ENCODE measurements around the gene PKP3.
"Not testable (repeated sequence)": the region's sequence is repeated elsewhere in the genome, so short reads cannot be mapped to it uniquely, and the experiment has no call there.

PKP3 gene

DNA sequence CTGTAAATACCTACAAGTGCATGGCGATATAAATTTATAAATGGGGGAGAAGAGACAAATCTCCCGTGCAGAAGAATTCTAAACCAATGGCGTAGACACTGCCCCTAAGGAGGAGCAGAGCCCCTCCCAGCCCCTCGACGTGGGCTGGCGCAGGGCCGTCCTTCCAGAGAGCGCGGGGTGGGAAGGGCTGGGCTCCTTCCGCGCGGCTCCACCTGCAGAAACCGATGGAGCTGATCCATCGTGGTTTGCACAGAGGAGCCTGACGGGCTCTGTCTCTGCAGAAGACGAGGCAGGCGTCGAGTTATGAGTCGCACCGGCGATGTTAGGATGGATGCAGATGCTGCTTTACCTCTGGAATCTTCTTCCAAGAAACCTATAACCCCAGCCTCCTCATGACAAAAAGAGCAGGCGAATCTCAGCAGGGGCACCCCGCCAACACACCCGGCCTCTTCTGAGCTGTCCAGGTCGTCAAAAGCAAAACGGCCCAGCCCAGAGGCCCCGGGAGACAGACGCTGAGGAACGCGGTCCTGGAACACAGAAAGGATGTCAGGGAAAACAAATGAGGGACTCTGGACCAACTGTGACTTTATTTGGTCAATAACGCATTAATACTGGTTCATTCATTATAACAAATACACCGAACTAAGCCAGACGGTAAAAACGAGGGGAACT, 35.7 kb upstream of the PKP3 start:
- Mint-ChIP-seq H3K4me1 (ENCODE audit: low read depth) (peaks cover 25% of the 10 kb centered on the region), H3K4me3 (no peak overlapping the region), H3K27me3 (peaks cover 2% of the 10 kb centered on the region), H3K9me3 (ENCODE audit: low read depth) (no peaks in the 10 kb centered on the region), H3K27ac (no peak overlapping the region), H3K36me3 (no peaks in the 10 kb centered on the region)

GRCh38 chr11:359181-359714, 34.8 kb upstream of the PKP3 start:
- peak overlapping the region; percentile 89 for H3K27ac Mint-ChIP-seq
- no peaks in the 10 kb centered on the region for H3K9me3 Mint-ChIP-seq (ENCODE audit: low read depth)
- no peaks in the 10 kb centered on the region for H3K36me3 Mint-ChIP-seq
- H3K4me1 Mint-ChIP-seq (ENCODE audit: low read depth): peaks cover 17% of the 10 kb centered on the region
- peak overlapping the region; percentile 34 for H3K4me3 Mint-ChIP-seq
- peaks cover 2% of the 10 kb centered on the region for H3K27me3 Mint-ChIP-seq

- Mint-ChIP-seq H3K4me1 (ENCODE audit: low read depth) (peaks cover 6% of the 10 kb centered on the region), H3K9me3 (ENCODE audit: low read depth) (no peaks in the 10 kb centered on the region), H3K4me3 (no peak overlapping the region), H3K27me3 (peaks cover 2% of the 10 kb centered on the region), H3K27ac (no peak overlapping the region), H3K36me3 (no peaks in the 10 kb centered on the region)
Measured at GRCh38 chr11:360326-361280, 33.4 kb upstream of the PKP3 start.

DNA sequence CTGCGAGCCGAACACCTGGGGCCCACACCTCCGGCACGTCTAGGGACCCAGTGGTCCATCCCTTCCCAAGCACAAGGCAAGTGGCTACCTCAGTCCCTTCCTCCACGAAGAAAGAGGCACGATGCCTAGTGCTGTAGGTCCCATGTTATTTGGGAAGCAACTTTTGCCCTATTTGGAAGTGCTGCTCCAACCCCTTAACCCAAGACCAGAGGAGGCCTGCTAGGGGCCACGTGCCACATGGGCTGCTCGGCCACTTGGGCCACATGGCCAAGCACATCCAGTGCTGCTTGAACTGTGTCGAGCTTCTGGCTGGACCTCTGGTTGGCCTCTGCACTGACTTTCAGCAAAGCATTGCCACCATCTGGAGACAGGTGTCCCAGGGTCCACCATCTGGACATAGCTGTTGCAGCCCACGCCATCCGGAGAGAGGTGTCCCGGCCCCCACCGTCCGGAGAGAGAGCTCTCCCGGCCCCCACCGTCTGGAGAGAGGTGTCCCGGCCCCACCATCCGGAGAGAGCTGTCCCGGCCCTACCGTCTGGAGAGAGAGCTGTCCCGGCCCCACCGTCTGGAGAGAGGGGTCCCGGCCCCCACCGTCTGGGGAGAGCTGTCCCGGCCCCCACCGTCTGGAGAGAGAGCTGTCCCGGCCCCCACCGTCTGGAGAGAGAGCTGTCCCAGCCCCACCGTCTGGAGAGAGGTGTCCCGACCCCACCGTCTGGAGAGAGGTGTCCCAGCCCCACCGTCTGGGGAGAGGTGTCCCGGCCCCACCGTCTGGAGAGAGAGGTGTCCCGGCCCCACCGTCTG, 31.2 kb upstream of the PKP3 start:
- Mint-ChIP-seq H3K4me3 (no peak overlapping the region), H3K36me3 (no peaks in the 10 kb centered on the region), H3K27ac (no peak overlapping the region), H3K9me3 (ENCODE audit: low read depth) (no peaks in the 10 kb centered on the region), H3K27me3 (peaks cover 12% of the 10 kb centered on the region), H3K4me1 (ENCODE audit: low read depth) (peaks cover 12% of the 10 kb centered on the region)

DNA sequence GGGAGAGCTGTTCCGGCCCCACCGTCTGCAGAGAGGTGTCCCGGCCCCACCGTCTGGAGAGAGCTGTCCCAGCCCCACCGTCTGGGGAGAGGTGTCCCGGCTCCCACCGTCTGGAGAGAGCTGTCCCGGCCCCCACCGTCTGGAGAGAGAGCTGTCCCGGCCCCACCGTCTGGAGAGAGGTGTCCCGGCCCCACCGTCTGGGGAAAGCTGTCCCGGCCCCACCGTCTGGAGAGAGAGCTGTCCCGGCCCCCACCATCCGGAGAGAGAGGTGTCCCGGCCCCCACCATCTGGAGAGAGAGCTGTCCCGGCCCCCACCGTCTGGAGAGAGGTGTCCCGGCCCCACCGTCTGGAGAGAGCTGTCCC, 30.6 kb upstream of the PKP3 start:
- not testable (repeated sequence) for H3K36me3 Mint-ChIP-seq; H3K27ac Mint-ChIP-seq; H3K4me3 Mint-ChIP-seq; H3K9me3 Mint-ChIP-seq (ENCODE audit: low read depth)
- H3K4me1 Mint-ChIP-seq (ENCODE audit: low read depth): peaks cover 18% of the 10 kb centered on the region
- H3K27me3 Mint-ChIP-seq: peaks cover 16% of the 10 kb centered on the region

- Mint-ChIP-seq H3K9me3 (ENCODE audit: low read depth) (no peaks in the 10 kb centered on the region), H3K27me3 (peaks cover 17% of the 10 kb centered on the region), H3K36me3 (no peaks in the 10 kb centered on the region), H3K4me3 (no peak overlapping the region), H3K27ac (no peak overlapping the region), H3K4me1 (ENCODE audit: low read depth) (peaks cover 19% of the 10 kb centered on the region)
Measured at GRCh38 chr11:363948-364761, 29.9 kb upstream of the PKP3 start.

GRCh38 chr11:364991-365725, 28.9 kb upstream of the PKP3 start:
- Mint-ChIP-seq H3K27ac (no peak overlapping the region), H3K27me3 (peaks cover 15% of the 10 kb centered on the region), H3K4me1 (ENCODE audit: low read depth) (peaks cover 14% of the 10 kb centered on the region), H3K4me3 (no peak overlapping the region), H3K36me3 (no peaks in the 10 kb centered on the region), H3K9me3 (ENCODE audit: low read depth) (no peaks in the 10 kb centered on the region)

- peaks cover 17% of the 10 kb centered on the region for H3K27me3 Mint-ChIP-seq
- no peaks in the 10 kb centered on the region for H3K9me3 Mint-ChIP-seq (ENCODE audit: low read depth)
- H3K4me1 Mint-ChIP-seq (ENCODE audit: low read depth): peaks cover 14% of the 10 kb centered on the region
- H3K27ac Mint-ChIP-seq: no peak overlapping the region
- H3K36me3 Mint-ChIP-seq: no peaks in the 10 kb centered on the region
- no peak overlapping the region for H3K4me3 Mint-ChIP-seq
Measured at GRCh38 chr11:365831-366230, 28.2 kb upstream of the PKP3 start.

- Mint-ChIP-seq H3K27ac (no peak overlapping the region), H3K4me1 (ENCODE audit: low read depth) (peaks cover 14% of the 10 kb centered on the region), H3K9me3 (ENCODE audit: low read depth) (no peaks in the 10 kb centered on the region), H3K27me3 (peaks cover 17% of the 10 kb centered on the region), H3K36me3 (no peaks in the 10 kb centered on the region), H3K4me3 (peak overlapping the region; percentile 86)
Measured at GRCh38 chr11:367956-368413, 26.0 kb upstream of the PKP3 start.

DNA sequence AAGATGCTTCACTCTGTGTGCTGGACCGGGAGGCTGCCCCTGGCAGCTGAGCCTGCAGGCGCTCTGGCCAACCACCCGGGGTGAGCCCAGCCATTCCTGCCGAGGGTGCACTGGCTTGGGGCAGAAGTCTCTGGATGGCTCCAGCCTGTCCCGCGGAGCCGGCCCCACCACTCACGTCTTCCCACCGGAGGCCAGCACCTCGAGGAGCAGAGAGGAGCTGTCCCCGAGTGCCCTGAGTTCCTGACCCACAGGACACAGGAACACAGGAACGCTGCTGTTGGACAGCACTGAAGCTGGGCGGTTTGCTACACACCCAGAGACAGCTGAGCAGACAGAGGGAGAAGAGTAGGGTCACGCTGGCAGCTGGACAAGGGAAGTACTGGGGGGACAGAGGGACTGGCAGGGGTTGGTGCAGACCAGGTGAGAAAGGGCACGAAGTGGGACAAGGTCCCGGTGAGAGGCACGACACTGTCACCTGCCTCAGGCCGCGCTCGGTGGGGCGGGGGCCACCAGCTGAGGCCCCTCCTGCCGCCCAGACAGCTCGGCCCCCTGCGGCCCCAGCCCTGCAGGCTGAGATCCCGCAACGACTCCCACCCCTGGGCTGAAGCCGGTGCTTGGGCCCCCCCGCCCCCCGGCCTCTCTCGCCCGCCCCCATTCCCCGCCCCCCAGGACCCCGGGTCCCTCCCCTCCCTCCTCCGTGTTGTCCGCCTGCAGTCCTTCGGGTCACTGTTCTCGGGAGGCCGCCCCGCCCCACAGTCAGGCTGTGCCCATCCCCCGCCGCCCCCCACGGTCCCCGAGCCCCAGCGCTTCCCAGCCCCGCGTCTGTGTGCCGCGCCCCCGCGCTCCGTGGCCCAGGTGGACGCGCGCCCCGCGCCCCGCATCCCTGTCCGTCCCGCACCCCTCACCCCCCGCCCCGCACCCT, 25.3 kb upstream of the PKP3 start:
- Mint-ChIP-seq H3K4me1 (ENCODE audit: low read depth) (peaks cover 14% of the 10 kb centered on the region), H3K27ac (no peak overlapping the region), H3K27me3 (peaks cover 17% of the 10 kb centered on the region), H3K9me3 (ENCODE audit: low read depth) (no peaks in the 10 kb centered on the region), H3K4me3 (peak overlapping the region; percentile 86), H3K36me3 (no peaks in the 10 kb centered on the region)

DNA sequence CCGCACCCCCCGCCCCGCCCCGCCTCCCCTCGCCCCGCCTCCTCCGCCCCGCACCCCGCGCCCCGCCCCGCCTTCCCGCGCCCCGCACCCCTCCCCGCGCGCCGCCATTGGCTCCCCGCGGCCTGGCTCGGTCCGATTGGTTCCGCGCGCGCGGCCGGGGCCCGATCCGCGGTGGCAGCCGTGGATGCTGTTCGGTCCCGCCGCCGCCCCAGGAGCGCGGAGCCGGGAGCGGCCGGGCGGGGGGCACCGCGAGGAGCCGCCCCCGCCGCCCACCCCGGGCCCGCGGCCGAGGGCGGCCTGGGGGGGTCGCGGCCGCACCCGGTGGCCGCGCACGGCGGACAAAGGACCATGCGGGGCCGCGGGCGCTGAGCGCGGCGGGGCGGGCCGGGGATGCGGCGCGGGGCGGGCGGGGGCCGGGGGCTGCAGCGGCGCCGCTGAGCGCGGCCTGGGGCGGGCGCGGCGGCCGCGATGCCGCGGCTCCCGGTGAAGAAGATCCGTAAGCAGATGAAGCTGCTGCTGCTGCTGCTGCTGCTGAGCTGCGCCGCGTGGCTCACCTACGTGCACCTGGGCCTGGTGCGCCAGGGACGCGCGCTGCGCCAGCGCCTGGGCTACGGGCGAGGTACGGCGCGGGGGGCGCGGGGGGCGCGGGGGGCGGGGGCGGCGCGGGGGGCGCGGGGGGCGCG, 24.5 kb upstream of the PKP3 start, which contains the start of gene B4GALNT4:
B4GALNT4 (plus strand) TSS at position 164 of the 683 bp plus-strand sequence; CDS start at position 469, 305 bp downstream.
- H3K27ac Mint-ChIP-seq: no peak within 1 kb of the TSS
- H3K4me1 Mint-ChIP-seq (ENCODE audit: low read depth): peaks cover 18% of the 10 kb centered on the region
- H3K9me3 Mint-ChIP-seq (ENCODE audit: low read depth): no peaks in the 10 kb centered on the region
- no peaks in the 10 kb centered on the region for H3K36me3 Mint-ChIP-seq
- H3K4me3 Mint-ChIP-seq: peak within 1 kb of the TSS; percentile 86
- peaks cover 17% of the 10 kb centered on the region for H3K27me3 Mint-ChIP-seq
